ENCODE data around the gene MICAL3.

DNA sequence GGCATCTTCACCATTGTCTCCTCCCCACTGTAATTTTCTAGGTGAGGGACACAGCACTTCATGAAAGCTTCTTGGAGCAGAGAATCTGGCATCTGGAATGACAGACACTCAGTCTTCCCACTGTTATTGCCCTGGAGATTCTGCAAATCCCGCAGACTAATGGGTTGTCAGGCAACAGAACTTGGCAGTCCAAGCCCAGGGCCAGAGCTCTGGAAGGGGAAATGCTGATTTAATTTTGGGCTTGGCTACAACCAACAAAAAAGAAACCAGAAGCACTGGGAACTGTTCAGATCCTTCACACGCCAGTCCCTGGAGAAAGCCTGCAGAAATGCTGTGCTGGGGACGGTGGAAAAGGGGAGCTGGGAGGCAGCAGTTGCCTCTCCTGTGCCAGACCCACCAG, 178.6 kb downstream of the MICAL3 start:
- TF ChIP-seq EZH2 (IDR thresholded peaks at IDR 0.05) (no peak), EZH2phosphoT487 (IDR thresholded peaks at IDR 0.05) (no peak)
- TF ChIP-seq, protein P1, sequence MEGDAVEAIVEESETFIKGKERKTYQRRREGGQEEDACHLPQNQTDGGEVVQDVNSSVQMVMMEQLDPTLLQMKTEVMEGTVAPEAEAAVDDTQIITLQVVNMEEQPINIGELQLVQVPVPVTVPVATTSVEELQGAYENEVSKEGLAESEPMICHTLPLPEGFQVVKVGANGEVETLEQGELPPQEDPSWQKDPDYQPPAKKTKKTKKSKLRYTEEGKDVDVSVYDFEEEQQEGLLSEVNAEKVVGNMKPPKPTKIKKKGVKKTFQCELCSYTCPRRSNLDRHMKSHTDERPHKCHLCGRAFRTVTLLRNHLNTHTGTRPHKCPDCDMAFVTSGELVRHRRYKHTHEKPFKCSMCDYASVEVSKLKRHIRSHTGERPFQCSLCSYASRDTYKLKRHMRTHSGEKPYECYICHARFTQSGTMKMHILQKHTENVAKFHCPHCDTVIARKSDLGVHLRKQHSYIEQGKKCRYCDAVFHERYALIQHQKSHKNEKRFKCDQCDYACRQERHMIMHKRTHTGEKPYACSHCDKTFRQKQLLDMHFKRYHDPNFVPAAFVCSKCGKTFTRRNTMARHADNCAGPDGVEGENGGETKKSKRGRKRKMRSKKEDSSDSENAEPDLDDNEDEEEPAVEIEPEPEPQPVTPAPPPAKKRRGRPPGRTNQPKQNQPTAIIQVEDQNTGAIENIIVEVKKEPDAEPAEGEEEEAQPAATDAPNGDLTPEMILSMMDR (IDR thresholded peaks at IDR 0.05): no peak

Measured in neural progenitor cell (in vitro differentiated cells).